MM.1S (cell line): Measurements from ENCODE around the gene SPATS1.
"Not testable (repeated sequence)": the region's sequence is repeated elsewhere in the genome, so short reads cannot be mapped to it uniquely, and the experiment has no call there.

Experiments
- DNase-seq: peaks from one replicate; pipeline ENCODE4 v3.0.0-alpha.2; 2015
- H2AFZ ChIP-seq: fragments of 300-600 bp; sonication (generic); 2 replicates; pipeline ENCODE4 v1.6.0; 2016; ENCODE audit warnings: antibody characterized with exemption, low read length
- H3F3A ChIP-seq: fragments of 300-600 bp; sonication (generic); 2 replicates; pipeline ENCODE4 v1.6.1; 2016; ENCODE audit warnings: mild to moderate bottlenecking, antibody characterized with exemption, low read length, moderate library complexity, mixed read lengths; ENCODE audit not compliant: insufficient read depth
- H3K27ac ChIP-seq: fragments of 300-600 bp; sonication (generic); 2 replicates; pipeline ENCODE4 v1.5.1; 2016; ENCODE audit warnings: mild to moderate bottlenecking, low read length
- H3K27me3 ChIP-seq: fragments of 300-600 bp; sonication (generic); replicated peaks from 2 replicates; pipeline ENCODE4 v1.6.0; 2016; ENCODE audit warnings: low read length; ENCODE audit not compliant: insufficient read depth
- H3K36me3 ChIP-seq: fragments of 300-600 bp; sonication (generic); replicated peaks from 2 replicates; pipeline ENCODE4 v1.6.1; 2016; ENCODE audit warnings: mild to moderate bottlenecking, low read length, mixed read lengths; ENCODE audit not compliant: insufficient read depth
- H3K4me1 ChIP-seq: fragments of 300-600 bp; sonication (generic); 2 replicates; pipeline ENCODE4 v1.6.1; 2016; ENCODE audit warnings: low read length, mixed read lengths
- H3K4me2 ChIP-seq: fragments of 300-600 bp; sonication (generic); 2 replicates; pipeline ENCODE4 v1.6.0; 2016; ENCODE audit warnings: low read depth, low read length
- H3K4me3 ChIP-seq: fragments of 300-600 bp; sonication (generic); 2 replicates; pipeline ENCODE4 v1.5.1; 2016; ENCODE audit warnings: low read length, mixed read lengths
- H3K79me2 ChIP-seq: fragments of 300-600 bp; sonication (generic); 2 replicates; pipeline ENCODE4 v1.6.1; 2016; ENCODE audit warnings: mixed run types, low read length, mixed read lengths
- H3K9ac ChIP-seq: fragments of 300-600 bp; sonication (generic); 2 replicates; pipeline ENCODE4 v1.6.1; 2016; ENCODE audit warnings: low read length, mixed read lengths
- H3K9me2 ChIP-seq: fragments of 300-600 bp; sonication (generic); replicated peaks from 2 replicates; pipeline ENCODE4 v1.6.1; 2016; ENCODE audit warnings: mild to moderate bottlenecking, low read length, mixed read lengths; ENCODE audit not compliant: insufficient read depth
- H3K9me3 ChIP-seq: fragments of 300-600 bp; sonication (generic); replicated peaks from 2 replicates; pipeline ENCODE4 v1.6.1; 2016; ENCODE audit warnings: mild to moderate bottlenecking, low read length, mixed read lengths; ENCODE audit not compliant: insufficient read depth
- H4K20me1 ChIP-seq: fragments of 300-600 bp; sonication (generic); 2 replicates; pipeline ENCODE4 v1.6.1; 2016; ENCODE audit warnings: mild to moderate bottlenecking, low read length, moderate library complexity, mixed read lengths; ENCODE audit not compliant: insufficient read depth
- EZH2 ChIP-seq: fragments of 300-600 bp; sonication (generic); optimal IDR thresholded peaks from 2 replicates; pipeline ENCODE3; 2017; ENCODE audit warnings: low read depth, mild to moderate bottlenecking, antibody characterized with exemption, low read length, mixed read lengths
- EZH2phosphoT487 ChIP-seq: fragments of 300-600 bp; sonication (generic); IDR thresholded peaks from 2 replicates; pipeline ENCODE4 v1.6.1; 2018; ENCODE audit warnings: antibody characterized with exemption, low read length
- TF ChIP-seq, protein P1 (sequence below): fragments of 300-600 bp; sonication (generic); IDR thresholded peaks from 2 replicates; pipeline ENCODE4 v1.5.1; 2016; ENCODE audit warnings: antibody characterized with exemption, low read length, mixed read lengths

Gene SPATS1

DNA sequence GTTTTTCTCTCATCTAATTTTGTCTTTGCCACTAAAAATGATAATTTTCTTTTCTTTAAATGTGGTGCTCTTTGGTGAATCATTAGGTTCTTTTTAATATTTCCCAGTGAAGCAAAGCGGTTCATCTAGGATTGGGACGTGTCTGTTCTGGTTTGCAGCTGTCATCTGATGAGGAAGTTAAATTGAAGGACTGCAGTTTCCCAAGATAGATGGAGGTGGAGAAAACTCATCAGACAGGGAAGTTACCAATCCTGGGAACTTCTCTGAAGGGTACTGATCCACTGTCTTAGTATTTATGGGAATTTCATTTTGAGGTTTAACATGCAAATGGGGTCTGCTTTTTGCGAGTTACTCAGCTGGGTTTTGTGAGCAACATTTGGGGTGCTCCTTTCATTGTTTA lies 26.9 kb upstream of the SPATS1 start:
- H3K9me2 ChIP-seq, result no peaks in the 10 kb centered on the region
- no peak for DNase-seq
- peaks cover 14% of the 10 kb centered on the region; the same call in 1 of the 2 replicates for H3K27me3 ChIP-seq
- H3K9ac ChIP-seq, result no peak overlapping the region
- TF ChIP-seq, protein P1, sequence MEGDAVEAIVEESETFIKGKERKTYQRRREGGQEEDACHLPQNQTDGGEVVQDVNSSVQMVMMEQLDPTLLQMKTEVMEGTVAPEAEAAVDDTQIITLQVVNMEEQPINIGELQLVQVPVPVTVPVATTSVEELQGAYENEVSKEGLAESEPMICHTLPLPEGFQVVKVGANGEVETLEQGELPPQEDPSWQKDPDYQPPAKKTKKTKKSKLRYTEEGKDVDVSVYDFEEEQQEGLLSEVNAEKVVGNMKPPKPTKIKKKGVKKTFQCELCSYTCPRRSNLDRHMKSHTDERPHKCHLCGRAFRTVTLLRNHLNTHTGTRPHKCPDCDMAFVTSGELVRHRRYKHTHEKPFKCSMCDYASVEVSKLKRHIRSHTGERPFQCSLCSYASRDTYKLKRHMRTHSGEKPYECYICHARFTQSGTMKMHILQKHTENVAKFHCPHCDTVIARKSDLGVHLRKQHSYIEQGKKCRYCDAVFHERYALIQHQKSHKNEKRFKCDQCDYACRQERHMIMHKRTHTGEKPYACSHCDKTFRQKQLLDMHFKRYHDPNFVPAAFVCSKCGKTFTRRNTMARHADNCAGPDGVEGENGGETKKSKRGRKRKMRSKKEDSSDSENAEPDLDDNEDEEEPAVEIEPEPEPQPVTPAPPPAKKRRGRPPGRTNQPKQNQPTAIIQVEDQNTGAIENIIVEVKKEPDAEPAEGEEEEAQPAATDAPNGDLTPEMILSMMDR, result no peak
- TF ChIP-seq EZH2phosphoT487, result no peak
- no peak for TF ChIP-seq EZH2
- peaks cover 10% of the 10 kb centered on the region for H3K4me1 ChIP-seq
- H3K4me2 ChIP-seq, result no peak overlapping the region
- no peaks in the 10 kb centered on the region for H4K20me1 ChIP-seq
- no peaks in the 10 kb centered on the region for H3F3A ChIP-seq
- H3K9me3 ChIP-seq, result no peaks in the 10 kb centered on the region
- H3K36me3 ChIP-seq, result no peaks in the 10 kb centered on the region
- H3K4me3 ChIP-seq, result no peak overlapping the region
- no peak overlapping the region for H3K27ac ChIP-seq
- H2AFZ ChIP-seq, result no peak overlapping the region
- H3K79me2 ChIP-seq, result peaks cover 18% of the 10 kb centered on the region

DNA sequence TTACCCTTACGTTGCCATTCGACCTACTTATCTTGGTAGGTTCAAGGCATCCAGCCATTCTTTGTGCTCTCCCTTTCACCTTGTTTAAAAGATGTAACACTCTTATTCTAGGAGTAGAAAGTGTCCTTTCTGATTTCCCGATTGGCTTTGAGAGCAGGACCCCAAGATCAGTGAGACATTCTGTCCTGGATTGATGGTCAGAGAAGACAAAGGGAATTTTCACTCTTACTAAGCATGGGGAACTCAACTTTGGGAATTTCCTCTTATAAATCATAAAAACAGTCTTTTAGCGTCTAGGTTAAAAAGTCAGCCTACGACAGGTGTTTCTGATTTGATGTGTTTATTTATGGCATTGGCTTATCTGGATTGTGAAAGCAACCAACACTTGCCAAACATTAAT lies 26.5 kb upstream of the SPATS1 start:
- no peak for DNase-seq
- Histone ChIP-seq H4K20me1 (no peaks in the 10 kb centered on the region), H3K4me1 (peaks cover 10% of the 10 kb centered on the region), H3K9me2 (no peaks in the 10 kb centered on the region), H3F3A (no peaks in the 10 kb centered on the region), H3K36me3 (no peaks in the 10 kb centered on the region), H3K9me3 (no peaks in the 10 kb centered on the region), H3K4me3 (no peak overlapping the region), H3K4me2 (no peak overlapping the region), H2AFZ (no peak overlapping the region), H3K9ac (no peak overlapping the region), H3K27me3 (peaks cover 14% of the 10 kb centered on the region; the same call in 1 of the 2 replicates), H3K27ac (no peak overlapping the region), H3K79me2 (peaks cover 18% of the 10 kb centered on the region)
- no peak for TF ChIP-seq EZH2phosphoT487
- TF ChIP-seq, protein P1, result no peak
- TF ChIP-seq EZH2, result no peak

DNA sequence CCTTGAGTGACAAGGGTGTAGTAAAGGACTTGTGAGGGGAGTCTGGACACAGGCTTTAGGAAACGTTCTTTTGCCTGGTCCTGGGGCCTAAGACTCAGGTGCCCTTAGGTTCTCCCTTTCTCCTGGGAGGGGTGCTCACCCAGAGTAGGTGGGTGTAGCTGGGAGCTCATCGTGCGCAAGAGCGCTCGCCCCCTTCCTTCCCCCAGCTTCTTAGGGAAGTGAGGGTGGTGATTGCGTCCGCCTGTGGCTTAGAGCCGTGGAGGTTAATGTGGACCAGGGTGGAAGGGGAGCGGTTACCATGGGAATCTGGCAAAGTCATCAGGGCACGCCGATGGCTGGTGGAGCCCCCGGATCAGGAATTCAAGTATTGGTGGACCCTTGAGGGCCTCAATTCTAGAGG lies 26.0 kb upstream of the SPATS1 start:
- Histone ChIP-seq H3K9ac (no peak overlapping the region), H2AFZ (no peak overlapping the region), H3K4me2 (no peak overlapping the region), H3K36me3 (no peaks in the 10 kb centered on the region), H3K9me2 (no peaks in the 10 kb centered on the region), H3F3A (no peaks in the 10 kb centered on the region), H3K4me1 (peaks cover 10% of the 10 kb centered on the region), H4K20me1 (no peaks in the 10 kb centered on the region), H3K4me3 (no peak overlapping the region), H3K9me3 (no peaks in the 10 kb centered on the region), H3K27ac (no peak overlapping the region), H3K27me3 (peaks cover 14% of the 10 kb centered on the region; the same call in 1 of the 2 replicates), H3K79me2 (peaks cover 16% of the 10 kb centered on the region)
- TF ChIP-seq, protein P1, result no peak
- TF ChIP-seq EZH2phosphoT487 (no peak), EZH2 (no peak)
- DNase-seq, result no peak

DNA sequence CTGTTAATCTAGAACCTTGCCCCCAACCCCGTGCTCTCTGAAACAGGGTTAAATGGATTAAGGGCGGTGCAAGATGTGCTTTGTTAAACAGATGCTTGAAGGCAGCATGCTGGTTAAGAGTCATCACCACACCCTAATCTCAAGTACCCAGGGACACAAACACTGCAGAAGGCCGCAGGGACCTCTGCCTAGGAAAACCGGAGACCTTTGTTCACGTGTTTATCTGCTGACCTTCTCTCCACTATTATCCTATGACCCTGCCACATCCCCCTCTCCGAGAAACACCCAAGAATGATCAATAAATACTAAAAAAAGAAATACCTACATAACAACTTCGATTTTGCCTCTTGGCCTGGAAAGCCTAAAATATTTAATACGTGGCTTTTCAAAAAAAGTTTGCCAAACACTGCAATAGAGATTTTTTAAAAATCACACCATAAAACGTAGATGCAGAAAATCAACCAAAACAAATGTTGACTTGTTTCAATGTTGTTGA lies 25.3 kb upstream of the SPATS1 start:
- not testable (repeated sequence) for H3K36me3 ChIP-seq, DNase-seq, H3K4me3 ChIP-seq, H3K4me1 ChIP-seq, H2AFZ ChIP-seq, H3K79me2 ChIP-seq, H3K9me2 ChIP-seq, H3K9ac ChIP-seq, H3K4me2 ChIP-seq, H4K20me1 ChIP-seq, H3F3A ChIP-seq, H3K9me3 ChIP-seq, H3K27ac ChIP-seq
- H3K27me3 ChIP-seq, result peaks cover 14% of the 10 kb centered on the region; the same call in 1 of the 2 replicates
